A549 (cell line): ENCODE measurements around the gene COBLL1. TPM values are rescaled to one million over a fixed set of nuclear protein-coding genes. Genes with fewer than 3 reads are reported as not detected.

Source experiments
- ATAC-seq, 2 experiments: fragments of 200-7000 bp in 1 of 2; fragments of >200 bp in 1 of 2; cut with Nextera tagmentation in 1 of 2; cut with Tn5 transposase in 1 of 2; 3 replicates each; pipeline versions ENCODE4 v1.8.0 to v1.9.1; 2018 to 2020; ENCODE audit warnings: mild to moderate bottlenecking in 1 of 2, moderate library complexity in 1 of 2
- CTCF ChIA-PET: fragments of 300-600 bp; sonication (Branson Sonifier 250); formaldehyde crosslinking; extraction: SDS; loops from one replicate; lab custom pipeline; 2021; ENCODE audit warnings: antibody characterized with exemption, inconsistent platforms; lab: Yijun Ruan, JAX
- POLR2A ChIA-PET: fragments of 350-600 bp; formaldehyde crosslinking; extraction: SDS; loops from one replicate; lab custom pipeline; 2021; ENCODE audit warnings: antibody characterized with exemption, inconsistent platforms; lab: Yijun Ruan, JAX
- DNase-seq, 2 experiments: peaks; one replicate each; pipeline versions ENCODE4 v3.0.0 to v3.0.0-alpha.2; 2011 to 2016; ENCODE audit warnings: low read depth in 1 of 2, low spot score in 1 of 2
- FAIRE-seq: peaks from 2 replicates; lab custom pipeline; 2011; peaks lifted over from hg19 to GRCh38; lab: Jason Lieb, UNC
- H3K27ac ChIP-seq, 2 experiments: fragments of >200 bp; sonication (Bioruptor Twin); formaldehyde crosslinking; 3 replicates each; pipeline ENCODE4 v1.5.1; 2016 to 2017
- H3K4me1 ChIP-seq: fragments of >200 bp; sonication (Bioruptor Twin); formaldehyde crosslinking; 3 replicates; pipeline ENCODE4 v1.6.1; 2016
- H3K4me2 ChIP-seq: fragments of >200 bp; sonication (Bioruptor Twin); formaldehyde crosslinking; 3 replicates; pipeline ENCODE4 v1.6.1; 2016
- H3K4me3 ChIP-seq: fragments of >200 bp; sonication (Bioruptor Twin); formaldehyde crosslinking; 3 replicates; pipeline ENCODE4 v1.5.1; 2016
- H3K9me3 ChIP-seq: fragments of >200 bp; sonication (Bioruptor Twin); formaldehyde crosslinking; 3 replicates; pipeline ENCODE4 v1.6.1; 2016
- CBX8 ChIP-seq: fragments of 200-600 bp; sonication (generic); IDR thresholded peaks from 2 replicates; pipeline ENCODE4 v1.6.1; 2016
- CEBPB ChIP-seq, 2 experiments: fragments of >200 bp in 1 of 2; sonication (Bioruptor Twin) in 1 of 2; formaldehyde crosslinking in 1 of 2; IDR thresholded peaks; 2 replicates each; pipeline ENCODE4 v1.6.1; 2012 to 2016
- FOSB ChIP-seq: fragments of 250-450 bp; sonication (Bioruptor Pico); IDR thresholded peaks from 2 replicates; pipeline ENCODE4 v1.5.0; 2020; ENCODE audit warnings: mild to moderate bottlenecking, moderate library complexity
- GATA3 ChIP-seq: IDR thresholded peaks from 2 replicates; pipeline ENCODE4 v1.6.1; 2012; ENCODE audit warnings: borderline replicate concordance
- HDAC2 ChIP-seq: fragments of 200-600 bp; sonication (generic); IDR thresholded peaks from 2 replicates; pipeline ENCODE4 v1.6.1; 2016
- HEYL ChIP-seq: fragments of 250-450 bp; sonication (Bioruptor Pico); IDR thresholded peaks from 2 replicates; pipeline ENCODE4 v1.8.0; 2021; ENCODE audit warnings: mild to moderate bottlenecking, moderate library complexity
- HOXA7 ChIP-seq: fragments of 250-450 bp; sonication (Bioruptor Pico); IDR thresholded peaks from 2 replicates; pipeline ENCODE4 v1.5.0; 2020; ENCODE audit warnings: mild to moderate bottlenecking, moderate library complexity
- JUN ChIP-seq, 2 experiments: fragments of >200 bp; sonication (Bioruptor Twin); formaldehyde crosslinking; IDR thresholded peaks; 2 replicates in 1 of 2; 3 replicates in 1 of 2; pipeline ENCODE4 v1.6.1; 2016 to 2017
- JUNB ChIP-seq: fragments of >200 bp; sonication (Bioruptor Twin); formaldehyde crosslinking; IDR thresholded peaks from 2 replicates; pipeline ENCODE4 v1.6.1; 2016
- MAZ ChIP-seq: fragments of 150-350 bp; IDR thresholded peaks from 2 replicates; pipeline ENCODE4 v1.6.1; 2014; ENCODE audit warnings: antibody characterized with exemption, low read depth, low read length, borderline replicate concordance
- NFE2L2 ChIP-seq: fragments of 150-350 bp; conservative IDR thresholded peaks from 2 replicates; pipeline ENCODE4 v1.6.1; 2014; ENCODE audit warnings: low read length
- RARB ChIP-seq: fragments of 250-450 bp; sonication (Bioruptor Pico); IDR thresholded peaks from 2 replicates; pipeline ENCODE4 v1.8.0; 2021; ENCODE audit warnings: mild to moderate bottlenecking, moderate library complexity
- RCOR1 ChIP-seq: fragments of 150-350 bp; IDR thresholded peaks from 2 replicates; pipeline ENCODE4 v1.6.1; 2014; ENCODE audit warnings: antibody characterized with exemption, low read length, low read depth
- RFX5 ChIP-seq: fragments of 450-650 bp; IDR thresholded peaks from 2 replicates; pipeline ENCODE4 v1.7.1; 2014; ENCODE audit warnings: antibody characterized with exemption, mild to moderate bottlenecking, moderate library complexity
- RNF2 ChIP-seq: fragments of 200-600 bp; sonication (generic); IDR thresholded peaks from 2 replicates; pipeline ENCODE4 v1.6.1; 2016; ENCODE audit warnings: low read depth, mild to moderate bottlenecking, antibody characterized with exemption, moderate library complexity, borderline replicate concordance
- SMC3 ChIP-seq: fragments of >200 bp; sonication (Bioruptor Twin); formaldehyde crosslinking; IDR thresholded peaks from 3 replicates; pipeline ENCODE4 v1.6.1; 2018; ENCODE audit warnings: inconsistent platforms
- USF2 ChIP-seq: fragments of 450-650 bp; IDR thresholded peaks from 2 replicates; pipeline ENCODE4 v1.6.1; 2014; ENCODE audit warnings: antibody characterized with exemption
- ZFP36 ChIP-seq: fragments of 450-650 bp; IDR thresholded peaks from 2 replicates; pipeline ENCODE4 v1.6.1; 2014; ENCODE audit warnings: borderline replicate concordance; ENCODE audit not compliant: partially characterized antibody
- ZNF302 ChIP-seq: fragments of 250-450 bp; sonication (Bioruptor Pico); IDR thresholded peaks from 2 replicates; pipeline ENCODE4 v1.9.0; 2021; ENCODE audit warnings: inconsistent platforms, mild to moderate bottlenecking, moderate library complexity
- WGBS: methylation state at CpG from one replicate; pipeline ENCODE4 v1.1.6; 2017; ENCODE audit errors: missing lambda C conversion rate; 5-methylcytosine and 5-hydroxymethylcytosine counted together
- polyA plus RNA-seq, 4 experiments: library from polyadenylated mRNA; depleted of rRNA in 3 of 4; stranded (reverse); fragments of >200 nt; fragmentation: RNase III in 1 of 4; extraction: RNeasy Plus Mini Kit Qiagen cat#74134 plus additional on column Dnase treatment in 1 of 4; gene quantifications; 2 replicates in 3 of 4; 3 replicates in 1 of 4; pipeline ENCODE4 v1.2.3, GENCODE V29; 2011 to 2017
- TF ChIP-seq, protein P1 (sequence below): IDR thresholded peaks from 2 replicates; pipeline ENCODE4 v1.6.1; 2012; ENCODE audit warnings: low read depth, borderline replicate concordance
- TF ChIP-seq, protein P2 (sequence below): IDR thresholded peaks from 2 replicates; pipeline ENCODE4 v1.6.1; 2012
- TF ChIP-seq, protein P3 (sequence below): fragments of 250-450 bp; sonication (Bioruptor Pico); IDR thresholded peaks from 2 replicates; pipeline ENCODE4 v1.5.0; 2020; ENCODE audit warnings: low read depth, mild to moderate bottlenecking, moderate library complexity
- TF ChIP-seq, protein P4 (sequence below): fragments of >200 bp; sonication (Bioruptor Twin); formaldehyde crosslinking; IDR thresholded peaks from 2 replicates; pipeline ENCODE4 v1.6.1; 2016
- TF ChIP-seq, protein P5 (sequence below): fragments of >200 bp; sonication (Bioruptor Twin); formaldehyde crosslinking; IDR thresholded peaks from 3 replicates; pipeline ENCODE4 v1.6.1; 2016

Gene COBLL1
- polyA plus RNA-seq, 2 of the 4 experiments (the other 2 are of a cell fraction) = 2.6 to 5.3 TPM

DNA sequence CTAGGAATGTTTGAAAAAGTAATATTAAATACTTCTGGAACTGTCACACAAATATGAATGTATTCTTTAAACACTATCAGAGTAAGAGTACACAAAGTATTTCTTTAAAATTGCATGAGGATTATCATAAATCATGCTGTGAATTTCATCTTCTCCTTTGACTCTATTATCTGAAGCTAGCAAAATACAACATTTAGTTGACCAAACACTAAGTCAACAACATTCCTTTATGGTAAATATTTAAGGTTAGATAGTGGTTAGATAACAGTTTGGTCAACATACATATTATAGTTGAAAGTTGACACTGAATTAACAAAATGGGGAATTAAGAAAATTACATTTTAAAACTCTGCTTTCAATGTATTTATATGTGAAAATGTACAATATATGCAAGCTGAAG is 148.2 kb downstream of the COBLL1 start:
- ChIA-PET CTCF (interaction anchor here (1.2 to 1.8 kb wide), 4 partner anchors 10 to 133 kb away, joined by 3 to 8 read pairs (median 6); no protein-coding TSS in a partner anchor), POLR2A (no interaction called here)
- Histone ChIP-seq H3K9me3 (no peaks in the 10 kb centered on the region), H3K4me3 (no peak overlapping the region), H3K4me1 (peaks cover 63% of the 10 kb centered on the region), H3K4me2 (peak overlapping the region; percentile 87; the same call in 2 of the 3 replicates), H3K27ac (peak overlapping the region in 1 of 2 experiments; percentile 68; a peak in 1 of 6 replicates)
- FAIRE-seq (no peak), DNase-seq (peak in 1 of 2 experiments; percentile 34), ATAC-seq (no peak)
- TF ChIP-seq CEBPB (IDR thresholded peaks at IDR 0.05) (peak in 1 of 2 experiments; percentile 24; a peak in 1 of 4 replicates), GATA3 (peak; percentile 96), NFE2L2 (no peak)

DNA sequence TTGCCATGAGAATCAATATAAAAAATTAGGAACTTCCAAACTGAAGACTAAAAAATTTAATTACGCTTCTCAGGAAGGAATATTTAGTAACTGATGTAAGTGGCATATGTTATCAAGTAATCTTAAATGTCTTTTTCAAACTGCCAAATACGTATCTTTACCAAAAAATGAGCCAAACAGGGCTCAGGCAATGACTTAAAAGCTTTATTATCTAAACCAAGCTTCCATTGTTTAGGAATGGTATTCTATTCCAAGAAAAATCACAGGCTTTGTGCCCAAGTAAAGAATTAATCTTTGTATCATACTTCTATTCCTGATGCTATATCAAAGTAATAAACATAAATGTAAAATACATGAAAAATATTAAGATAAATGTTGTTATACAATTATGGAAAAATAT is 148.7 kb downstream of the COBLL1 start:
- no peak for FAIRE-seq

DNA sequence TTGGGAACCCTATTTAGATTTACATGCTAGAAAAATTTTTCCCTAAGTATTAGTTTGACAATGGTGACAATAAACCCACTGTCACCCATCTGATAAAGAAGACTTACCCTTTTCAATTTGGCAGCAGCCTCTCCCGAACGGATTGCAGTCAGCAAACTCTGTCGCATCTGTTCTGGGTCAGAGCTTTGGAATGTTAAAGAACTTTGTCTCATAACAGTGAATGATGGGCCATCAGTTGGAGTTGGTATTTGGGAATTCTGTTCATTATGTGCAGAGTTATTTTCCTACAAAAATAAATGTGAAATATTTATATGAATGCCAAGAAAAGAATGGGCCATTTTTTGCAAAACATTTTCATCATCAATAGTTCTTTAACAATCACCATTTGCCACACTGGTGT is 149.5 kb downstream of the COBLL1 start:
- Histone ChIP-seq H3K4me1 (peaks cover 51% of the 10 kb centered on the region), H3K4me2 (peak overlapping the region; percentile 87; the same call in 2 of the 3 replicates), H3K9me3 (no peaks in the 10 kb centered on the region), H3K4me3 (no peak overlapping the region), H3K27ac (no peak overlapping the region)
- DNase-seq (no peak), ATAC-seq (no peak), FAIRE-seq (no peak)
- ChIA-PET POLR2A (no interaction called here), CTCF (interaction anchor here (0.7 to 1.8 kb wide), 4 partner anchors 16 to 132 kb away, joined by 3 to 7 read pairs (median 3); no protein-coding TSS in a partner anchor)
- 30% methylated on average over 3 of the region's 3 CpGs for WGBS
- TF ChIP-seq HDAC2 = no peak
- TF ChIP-seq RNF2 = no peak
- TF ChIP-seq, protein P1, sequence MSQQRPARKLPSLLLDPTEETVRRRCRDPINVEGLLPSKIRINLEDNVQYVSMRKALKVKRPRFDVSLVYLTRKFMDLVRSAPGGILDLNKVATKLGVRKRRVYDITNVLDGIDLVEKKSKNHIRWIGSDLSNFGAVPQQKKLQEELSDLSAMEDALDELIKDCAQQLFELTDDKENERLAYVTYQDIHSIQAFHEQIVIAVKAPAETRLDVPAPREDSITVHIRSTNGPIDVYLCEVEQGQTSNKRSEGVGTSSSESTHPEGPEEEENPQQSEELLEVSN = no peak
- TF ChIP-seq, protein P2, sequence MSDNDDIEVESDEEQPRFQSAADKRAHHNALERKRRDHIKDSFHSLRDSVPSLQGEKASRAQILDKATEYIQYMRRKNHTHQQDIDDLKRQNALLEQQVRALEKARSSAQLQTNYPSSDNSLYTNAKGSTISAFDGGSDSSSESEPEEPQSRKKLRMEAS = no peak
- no peak for TF ChIP-seq MAZ
- no peak for TF ChIP-seq RCOR1
- TF ChIP-seq RARB = no peak
- no peak for TF ChIP-seq FOSB (CRISPR knock-in tag)
- TF ChIP-seq RFX5 = no peak
- no peak for TF ChIP-seq ZNF302 (CRISPR knock-in tag)
- TF ChIP-seq, protein P3, sequence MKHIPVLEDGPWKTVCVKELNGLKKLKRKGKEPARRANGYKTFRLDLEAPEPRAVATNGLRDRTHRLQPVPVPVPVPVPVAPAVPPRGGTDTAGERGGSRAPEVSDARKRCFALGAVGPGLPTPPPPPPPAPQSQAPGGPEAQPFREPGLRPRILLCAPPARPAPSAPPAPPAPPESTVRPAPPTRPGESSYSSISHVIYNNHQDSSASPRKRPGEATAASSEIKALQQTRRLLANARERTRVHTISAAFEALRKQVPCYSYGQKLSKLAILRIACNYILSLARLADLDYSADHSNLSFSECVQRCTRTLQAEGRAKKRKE (CRISPR knock-in tag) = no peak

More for the DNA sequence above, 148.7 kb downstream of the COBLL1 start:
- H3K9me3 ChIP-seq = no peaks in the 10 kb centered on the region
- CTCF ChIA-PET = interaction anchor here (1.2 to 1.8 kb wide), 3 partner anchors 15 to 133 kb away, joined by 3 to 7 read pairs (median 4); no protein-coding TSS in a partner anchor
- no peak overlapping the region for H3K4me3 ChIP-seq
- no peak for ATAC-seq
- H3K27ac ChIP-seq = no peak overlapping the region
- H3K4me2 ChIP-seq = peak overlapping the region; percentile 87; the same call in 2 of the 3 replicates
- POLR2A ChIA-PET = no interaction called here
- no peak for DNase-seq
- TF ChIP-seq JUNB (no peak), HEYL (CRISPR knock-in tag) (no peak), JUN (IDR thresholded peaks at IDR 0.05) (no peak)
- TF ChIP-seq, all 56 proteins: peak for 0
- WGBS = 82% methylated on average over 2 of the region's 2 CpGs
- H3K4me1 ChIP-seq = peaks cover 59% of the 10 kb centered on the region

- ChIA-PET CTCF (interaction anchor here (0.7 to 1.8 kb wide), 3 partner anchors 23 to 131 kb away, joined by 3 to 7 read pairs (median 3); no protein-coding TSS in a partner anchor), POLR2A (no interaction called here)
- TF ChIP-seq ZFP36 = no peak
- TF ChIP-seq HDAC2 = no peak
- no peak for TF ChIP-seq HOXA7 (CRISPR knock-in tag)
- TF ChIP-seq, protein P4, sequence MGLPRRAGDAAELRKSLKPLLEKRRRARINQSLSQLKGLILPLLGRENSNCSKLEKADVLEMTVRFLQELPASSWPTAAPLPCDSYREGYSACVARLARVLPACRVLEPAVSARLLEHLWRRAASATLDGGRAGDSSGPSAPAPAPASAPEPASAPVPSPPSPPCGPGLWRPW = no peak
- TF ChIP-seq, protein P5, sequence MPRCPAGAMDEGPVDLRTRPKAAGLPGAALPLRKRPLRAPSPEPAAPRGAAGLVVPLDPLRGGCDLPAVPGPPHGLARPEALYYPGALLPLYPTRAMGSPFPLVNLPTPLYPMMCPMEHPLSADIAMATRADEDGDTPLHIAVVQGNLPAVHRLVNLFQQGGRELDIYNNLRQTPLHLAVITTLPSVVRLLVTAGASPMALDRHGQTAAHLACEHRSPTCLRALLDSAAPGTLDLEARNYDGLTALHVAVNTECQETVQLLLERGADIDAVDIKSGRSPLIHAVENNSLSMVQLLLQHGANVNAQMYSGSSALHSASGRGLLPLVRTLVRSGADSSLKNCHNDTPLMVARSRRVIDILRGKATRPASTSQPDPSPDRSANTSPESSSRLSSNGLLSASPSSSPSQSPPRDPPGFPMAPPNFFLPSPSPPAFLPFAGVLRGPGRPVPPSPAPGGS = no peak
- TF ChIP-seq, protein P1 = no peak
- TF ChIP-seq SMC3 = no peak
- no peak for TF ChIP-seq USF2
- no peak for TF ChIP-seq CBX8
Measured at GRCh38 chr2:164691346-164691887, 150.2 kb downstream of the COBLL1 start.

More at GRCh38 chr2:164691346-164691887, 150.2 kb downstream of the COBLL1 start:
- FAIRE-seq = no peak
- Histone ChIP-seq H3K4me1 (peaks cover 44% of the 10 kb centered on the region), H3K9me3 (no peaks in the 10 kb centered on the region), H3K4me2 (no peak overlapping the region), H3K4me3 (no peak overlapping the region), H3K27ac (no peak overlapping the region)
- ATAC-seq = no peak
- WGBS = 92% methylated on average over 2 of the region's 2 CpGs
- no peak for DNase-seq
